ENCODE measurements around the gene HYAL1. TPM values are rescaled to one million over a fixed set of nuclear protein-coding genes. Genes with fewer than 3 reads are reported as not detected.

HYAL1 gene
- total RNA-seq = 1 to 10 TPM; 6.9 to 9.3 TPM
- 1 to 10 TPM; 1.6 TPM for polyA plus RNA-seq
- long read RNA-seq, donor 1, transcript HYAL1-201 (3 exons, 2,517 nt) = major isoform, 9 of 12 reads
- long read RNA-seq, donor 1, partial matches to known transcripts = 0 of 12 reads
- long read RNA-seq, donor 1, other reads (novel, unspliced or antisense) = 1 of 12 reads
- long read RNA-seq, donor 2, partial matches to known transcripts = 2 of 5 reads
- long read RNA-seq, donor 2, other reads (novel, unspliced or antisense) = 2 of 5 reads

- Histone ChIP-seq H3K27me3 (ENCODE audit: control insufficient read depth in 1 of 2, insufficient read depth in 2 of 2, low read length in 1 of 2) (no peaks in the 10 kb centered on the region), H3K4me1 (ENCODE audit: control insufficient read depth in 1 of 2, insufficient read depth in 2 of 2, low read length in 2 of 2) (no peaks in the 10 kb centered on the region), H3K4me3 (ENCODE audit: low read length in 2 of 2) (no peak within 1 kb of the TSS), H3K36me3 (ENCODE audit: control insufficient read depth in 1 of 2, insufficient read depth in 2 of 2, low read length in 1 of 2) (no peaks in the 10 kb centered on the region), H3K9me3 (ENCODE audit: control insufficient read depth, low read length) (no peaks in the 10 kb centered on the region), H3K27ac (ENCODE audit: low read depth in 1 of 2, low read length in 2 of 2) (no peak within 1 kb of the TSS)
- 68 to 71% methylated on average over 14 of the region's 14 CpGs for WGBS, 2 donors
- intact Hi-C loops (cut with DNase I) = no loop called here
- peak; percentile 28 for ATAC-seq (ENCODE audit: low FRiP score)
- DNase-seq = peak; percentile 57 to 83
These were observed at the start of gene HYAL1 for GRCh38 chr3:50303013-50303815. Gene HYAL1, minus strand, starts transcription at chr3:50303574. Its CDS starts 618 bp downstream, at chr3:50302956.

GRCh38 chr3:50352781-50353180 is 49.4 kb upstream of the HYAL1 start:
- H3K4me3 ChIP-seq (ENCODE audit: low read length in 2 of 2) = no peak overlapping the region
- DNase-seq = no peak
- intact Hi-C loops (cut with DNase I) = loop anchor here in 1 of 2 donors (5.0 to 10.0 kb wide), 2 partner anchors 260 to 1042 kb away; partner anchors contain the start of genes CISH and RBM15B
- no peaks in the 10 kb centered on the region for H3K4me1 ChIP-seq (ENCODE audit: control insufficient read depth in 1 of 2, insufficient read depth in 2 of 2, low read length in 2 of 2)
- ATAC-seq (ENCODE audit: low FRiP score) = no peak
- no peaks in the 10 kb centered on the region for H3K9me3 ChIP-seq (ENCODE audit: control insufficient read depth, low read length)
- peaks cover 0 to 5% of the 10 kb centered on the region in 2 donors for H3K36me3 ChIP-seq (ENCODE audit: control insufficient read depth in 1 of 2, insufficient read depth in 2 of 2, low read length in 1 of 2)
- no peak overlapping the region for H3K27ac ChIP-seq (ENCODE audit: low read depth in 1 of 2, low read length in 2 of 2)
- H3K27me3 ChIP-seq (ENCODE audit: control insufficient read depth in 1 of 2, insufficient read depth in 2 of 2, low read length in 1 of 2) = no peaks in the 10 kb centered on the region
- WGBS, 2 donors = 13 to 17% methylated on average over 2 of the region's 2 CpGs

- Histone ChIP-seq H3K27ac (ENCODE audit: low read depth in 1 of 2, low read length in 2 of 2) (peak overlapping the region in 1 of 2 donors; percentile 10), H3K9me3 (ENCODE audit: control insufficient read depth, low read length) (no peaks in the 10 kb centered on the region), H3K4me3 (ENCODE audit: low read length in 2 of 2) (no peak overlapping the region), H3K27me3 (ENCODE audit: control insufficient read depth in 1 of 2, insufficient read depth in 2 of 2, low read length in 1 of 2) (no peaks in the 10 kb centered on the region), H3K4me1 (ENCODE audit: control insufficient read depth in 1 of 2, insufficient read depth in 2 of 2, low read length in 2 of 2) (no peaks in the 10 kb centered on the region), H3K36me3 (ENCODE audit: control insufficient read depth in 1 of 2, insufficient read depth in 2 of 2, low read length in 1 of 2) (peaks cover 0 to 5% of the 10 kb centered on the region in 2 donors)
- no peak for DNase-seq
- WGBS, 2 donors = 25 to 26% methylated on average over 11 of the region's 11 CpGs
- intact Hi-C loops (cut with DNase I) = loop anchor here in 1 of 2 donors (5.0 to 10.0 kb wide), 2 partner anchors 261 to 1043 kb away; partner anchors contain the start of genes CISH and RBM15B
- ATAC-seq (ENCODE audit: low FRiP score) = no peak
These were observed 47.9 kb upstream of the HYAL1 start for GRCh38 chr3:50351323-50351697.

- peaks cover 0 to 5% of the 10 kb centered on the region in 2 donors for H3K36me3 ChIP-seq (ENCODE audit: control insufficient read depth in 1 of 2, insufficient read depth in 2 of 2, low read length in 1 of 2)
- intact Hi-C loops (cut with DNase I) = loop anchor here in 1 of 2 donors (5.0 to 10.0 kb wide), 2 partner anchors 262 to 1044 kb away; partner anchors contain the start of genes CISH and RBM15B
- no peaks in the 10 kb centered on the region for H3K4me1 ChIP-seq (ENCODE audit: control insufficient read depth in 1 of 2, insufficient read depth in 2 of 2, low read length in 2 of 2)
- no peaks in the 10 kb centered on the region for H3K9me3 ChIP-seq (ENCODE audit: control insufficient read depth, low read length)
- no peaks in the 10 kb centered on the region for H3K27me3 ChIP-seq (ENCODE audit: control insufficient read depth in 1 of 2, insufficient read depth in 2 of 2, low read length in 1 of 2)
- DNase-seq = peak; percentile 99
- WGBS, 2 donors = 0% methylated on average over 64 of the region's 64 CpGs
- peak within 1 kb of the TSS in 1 of 2 donors; percentile 75 for H3K27ac ChIP-seq (ENCODE audit: low read depth in 1 of 2, low read length in 2 of 2)
- H3K4me3 ChIP-seq (ENCODE audit: low read length in 2 of 2) = peak within 1 kb of the TSS; percentile 15 to 51
- peak; percentile 95 for ATAC-seq (ENCODE audit: low FRiP score)
These were observed 47.4 kb upstream of the HYAL1 start, which contains the start of the genes CYB561D2 and NPRL2 for GRCh38 chr3:50350527-50351322. Gene CYB561D2, plus strand, starts transcription at chr3:50350862. Its CDS starts 572 bp downstream, at chr3:50351434. Gene NPRL2, minus strand, starts transcription at chr3:50350775. Its CDS starts 123 bp downstream, at chr3:50350652.

GRCh38 chr3:50350213-50350526 is 46.8 kb upstream of the HYAL1 start:
- no peaks in the 10 kb centered on the region for H3K9me3 ChIP-seq (ENCODE audit: control insufficient read depth, low read length)
- intact Hi-C loops (cut with DNase I) = loop anchor here in 1 of 2 donors (5.0 to 10.0 kb wide), 2 partner anchors 262 to 1045 kb away; partner anchors contain the start of genes CISH and RBM15B
- no peaks in the 10 kb centered on the region for H3K4me1 ChIP-seq (ENCODE audit: control insufficient read depth in 1 of 2, insufficient read depth in 2 of 2, low read length in 2 of 2)
- H3K4me3 ChIP-seq (ENCODE audit: low read length in 2 of 2) = peak overlapping the region; percentile 8 to 51
- WGBS, 2 donors = 1% methylated on average over 7 of the region's 7 CpGs
- ATAC-seq (ENCODE audit: low FRiP score) (no peak), DNase-seq (no peak)
- no peaks in the 10 kb centered on the region for H3K27me3 ChIP-seq (ENCODE audit: control insufficient read depth in 1 of 2, insufficient read depth in 2 of 2, low read length in 1 of 2)
- H3K36me3 ChIP-seq (ENCODE audit: control insufficient read depth in 1 of 2, insufficient read depth in 2 of 2, low read length in 1 of 2) = peaks cover 0 to 5% of the 10 kb centered on the region in 2 donors
- H3K27ac ChIP-seq (ENCODE audit: low read depth in 1 of 2, low read length in 2 of 2) = peak overlapping the region in 1 of 2 donors; percentile 69

- intact Hi-C loops (cut with DNase I) = loop anchor here in 1 of 2 donors (5.0 kb wide), 1 partner anchor 195 kb away; no protein-coding TSS in a partner anchor
- DNase-seq (peak; percentile 83 to 90), ATAC-seq (ENCODE audit: low FRiP score) (no peak)
- Histone ChIP-seq H3K9me3 (ENCODE audit: control insufficient read depth, low read length) (no peaks in the 10 kb centered on the region), H3K4me1 (ENCODE audit: control insufficient read depth in 1 of 2, insufficient read depth in 2 of 2, low read length in 2 of 2) (no peaks in the 10 kb centered on the region), H3K27me3 (ENCODE audit: control insufficient read depth in 1 of 2, insufficient read depth in 2 of 2, low read length in 1 of 2) (no peaks in the 10 kb centered on the region), H3K27ac (ENCODE audit: low read depth in 1 of 2, low read length in 2 of 2) (no peak overlapping the region), H3K4me3 (ENCODE audit: low read length in 2 of 2) (no peak overlapping the region), H3K36me3 (ENCODE audit: control insufficient read depth in 1 of 2, insufficient read depth in 2 of 2, low read length in 1 of 2) (no peaks in the 10 kb centered on the region)
- WGBS, 2 donors = 26% methylated on average over 14 of the region's 14 CpGs
These were observed 43.9 kb upstream of the HYAL1 start for GRCh38 chr3:50347187-50347813.

- Histone ChIP-seq H3K27ac (ENCODE audit: low read depth in 1 of 2, low read length in 2 of 2) (no peak within 1 kb of the TSS), H3K4me1 (ENCODE audit: control insufficient read depth in 1 of 2, insufficient read depth in 2 of 2, low read length in 2 of 2) (no peaks in the 10 kb centered on the region), H3K4me3 (ENCODE audit: low read length in 2 of 2) (no peak within 1 kb of the TSS), H3K9me3 (ENCODE audit: control insufficient read depth, low read length) (no peaks in the 10 kb centered on the region), H3K36me3 (ENCODE audit: control insufficient read depth in 1 of 2, insufficient read depth in 2 of 2, low read length in 1 of 2) (no peaks in the 10 kb centered on the region), H3K27me3 (ENCODE audit: control insufficient read depth in 1 of 2, insufficient read depth in 2 of 2, low read length in 1 of 2) (no peaks in the 10 kb centered on the region)
- DNase-seq (peak; percentile 84 to 94), ATAC-seq (ENCODE audit: low FRiP score) (peak; percentile 28)
- 7 to 9% methylated on average over 45 of the region's 45 CpGs for WGBS, 2 donors
- intact Hi-C loops (cut with DNase I) = loop anchor here in 1 of 2 donors (5.0 kb wide), 1 partner anchor 197 kb away; no protein-coding TSS in a partner anchor
These were observed 42.3 kb upstream of the HYAL1 start, which contains the start of gene ZMYND10 for GRCh38 chr3:50345586-50346234. Gene ZMYND10, minus strand, starts transcription at chr3:50345732. Its CDS starts 153 bp downstream, at chr3:50345579.
